ENCODE data around the gene CSTPP1. TPM values are rescaled to one million over a fixed set of nuclear protein-coding genes. Genes with fewer than 3 reads are reported as not detected.

Gene CSTPP1
- total RNA-seq, 4 donors from 2014 or later, result 9.8 to 14.3 (median 11.1) TPM

DNA sequence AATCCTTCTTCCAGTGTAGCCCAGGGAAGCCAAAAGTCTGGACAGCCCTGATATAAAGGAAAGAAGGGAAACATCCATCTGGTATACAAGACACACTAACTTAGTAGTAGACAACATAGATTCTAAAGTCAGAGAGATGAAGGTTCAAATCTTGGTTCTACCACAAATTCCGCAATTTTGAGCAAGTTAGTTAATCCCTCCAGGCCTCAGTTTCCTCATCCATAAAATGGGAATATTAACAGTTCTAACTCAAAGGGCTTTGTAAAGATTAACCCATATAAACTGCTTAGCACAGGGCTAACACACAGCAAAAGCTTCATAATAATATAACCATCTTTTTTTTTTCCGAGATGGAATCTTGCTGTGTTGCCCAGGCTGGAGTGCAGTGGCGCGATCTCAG lies 29.0 kb upstream of the CSTPP1 start:
- DNase-seq (ENCODE audit: low spot score) (no peak), ATAC-seq (ENCODE audit: low FRiP score) (no peak)
- no peak for TF ChIP-seq CTCF (IDR thresholded peaks at IDR 0.05)

- ATAC-seq (ENCODE audit: low FRiP score) (no peak), DNase-seq (ENCODE audit: low spot score) (no peak)
- no peak for TF ChIP-seq CTCF (IDR thresholded peaks at IDR 0.05)
Observed at GRCh38 chr11:46912526-46913150, 23.9 kb upstream of the CSTPP1 start.

- ATAC-seq (ENCODE audit: low FRiP score) (no peak), DNase-seq (ENCODE audit: low spot score) (no peak)
- no peak for TF ChIP-seq CTCF (IDR thresholded peaks at IDR 0.05)
Observed at GRCh38 chr11:46913484-46913883, 23.1 kb upstream of the CSTPP1 start.

GRCh38 chr11:46914363-46914762 lies 22.2 kb upstream of the CSTPP1 start:
- no peak for TF ChIP-seq CTCF (IDR thresholded peaks at IDR 0.05)
- no peak for ATAC-seq (ENCODE audit: low FRiP score)
- no peak for DNase-seq (ENCODE audit: low spot score)

GRCh38 chr11:46914910-46915309 lies 21.7 kb upstream of the CSTPP1 start:
- no peak for ATAC-seq (ENCODE audit: low FRiP score)
- TF ChIP-seq CTCF (IDR thresholded peaks at IDR 0.05), result no peak
- no peak for DNase-seq (ENCODE audit: low spot score)

- TF ChIP-seq CTCF (IDR thresholded peaks at IDR 0.05), result no peak
- DNase-seq (ENCODE audit: low spot score) (no peak), ATAC-seq (ENCODE audit: low FRiP score) (peak; percentile 51)
Observed at GRCh38 chr11:46916286-46917108, 20.1 kb upstream of the CSTPP1 start.
